ENCODE data around the gene SH3BGRL3.
"Not testable (repeated sequence)": the region's sequence is repeated elsewhere in the genome, so short reads cannot be mapped to it uniquely, and the experiment has no call there.

The SH3BGRL3 gene

DNA sequence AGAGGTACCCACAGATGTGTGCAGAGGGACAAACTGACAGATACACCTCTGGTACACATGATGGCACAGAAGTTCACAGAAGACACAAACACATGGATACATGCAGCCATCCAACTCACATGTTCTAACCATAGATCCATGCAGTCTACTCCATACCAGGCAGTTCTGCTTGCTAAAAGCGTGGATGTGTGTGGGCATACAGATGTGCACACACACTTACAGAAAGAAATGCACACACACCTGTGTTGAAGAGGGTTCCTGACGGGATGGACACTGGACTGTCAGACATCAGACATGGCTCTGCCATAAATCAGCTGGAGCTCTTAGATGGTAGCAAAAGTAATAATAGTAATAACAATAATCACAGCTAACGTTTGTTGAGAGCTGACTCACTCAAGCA, 44.7 kb downstream of the SH3BGRL3 start:
- TF ChIP-seq ISL1 (CRISPR knock-in tag; IDR thresholded peaks at IDR 0.05): no peak
- no peak for TF ChIP-seq ESRRG (CRISPR knock-in tag; IDR thresholded peaks at IDR 0.05)
- TF ChIP-seq ZNF565 (CRISPR knock-in tag; conservative IDR thresholded peaks at IDR 0.05; ENCODE audit: low read depth): no peak
- no peak for TF ChIP-seq CSDC2 (CRISPR knock-in tag; IDR thresholded peaks at IDR 0.05)
- no peak for TF ChIP-seq ZFP3 (CRISPR knock-in tag; IDR thresholded peaks at IDR 0.05)
- ATAC-seq: no peak

- TF ChIP-seq, protein P1, sequence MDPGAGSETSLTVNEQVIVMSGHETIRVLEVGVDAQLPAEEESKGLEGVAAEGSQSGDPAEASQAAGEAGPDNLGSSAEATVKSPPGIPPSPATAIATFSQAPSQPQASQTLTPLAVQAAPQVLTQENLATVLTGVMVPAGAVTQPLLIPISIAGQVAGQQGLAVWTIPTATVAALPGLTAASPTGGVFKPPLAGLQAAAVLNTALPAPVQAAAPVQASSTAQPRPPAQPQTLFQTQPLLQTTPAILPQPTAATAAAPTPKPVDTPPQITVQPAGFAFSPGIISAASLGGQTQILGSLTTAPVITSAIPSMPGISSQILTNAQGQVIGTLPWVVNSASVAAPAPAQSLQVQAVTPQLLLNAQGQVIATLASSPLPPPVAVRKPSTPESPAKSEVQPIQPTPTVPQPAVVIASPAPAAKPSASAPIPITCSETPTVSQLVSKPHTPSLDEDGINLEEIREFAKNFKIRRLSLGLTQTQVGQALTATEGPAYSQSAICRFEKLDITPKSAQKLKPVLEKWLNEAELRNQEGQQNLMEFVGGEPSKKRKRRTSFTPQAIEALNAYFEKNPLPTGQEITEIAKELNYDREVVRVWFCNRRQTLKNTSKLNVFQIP (CRISPR knock-in tag; IDR thresholded peaks at IDR 0.05; ENCODE audit: borderline replicate concordance, low read depth): no peak
- TF ChIP-seq SNAI2 (CRISPR knock-in tag; IDR thresholded peaks at IDR 0.05): no peak
- no peak for TF ChIP-seq ZFP30 (CRISPR knock-in tag; IDR thresholded peaks at IDR 0.05)
- TF ChIP-seq PATZ1 (CRISPR knock-in tag; IDR thresholded peaks at IDR 0.05; ENCODE audit: borderline replicate concordance): no peak
- no peak for TF ChIP-seq ZNF70 (CRISPR knock-in tag; IDR thresholded peaks at IDR 0.05)
- no peak for TF ChIP-seq ZNF8 (CRISPR knock-in tag; IDR thresholded peaks at IDR 0.05)
- TF ChIP-seq GLIS3 (CRISPR knock-in tag; IDR thresholded peaks at IDR 0.05): no peak
- no peak for TF ChIP-seq BACH2 (CRISPR knock-in tag; IDR thresholded peaks at IDR 0.05; ENCODE audit: borderline replicate concordance)
- no peak for TF ChIP-seq ISL1 (CRISPR knock-in tag; IDR thresholded peaks at IDR 0.05)
- no peak for TF ChIP-seq OSR1 (CRISPR knock-in tag; IDR thresholded peaks at IDR 0.05)
- no peak for TF ChIP-seq CREB5 (CRISPR knock-in tag; IDR thresholded peaks at IDR 0.05; ENCODE audit: low read depth)
- no peak for TF ChIP-seq ARNTL (CRISPR knock-in tag; IDR thresholded peaks at IDR 0.05; ENCODE audit: borderline replicate concordance, low read depth)
- TF ChIP-seq CSRNP3 (CRISPR knock-in tag; IDR thresholded peaks at IDR 0.05): no peak
- TF ChIP-seq ZC3H10 (CRISPR knock-in tag; IDR thresholded peaks at IDR 0.05): no peak
- no peak for TF ChIP-seq ZNF565 (CRISPR knock-in tag; conservative IDR thresholded peaks at IDR 0.05; ENCODE audit: low read depth)
- no peak for TF ChIP-seq TOX (CRISPR knock-in tag; IDR thresholded peaks at IDR 0.05; ENCODE audit: borderline replicate concordance)
- no peak for TF ChIP-seq ZFP3 (CRISPR knock-in tag; IDR thresholded peaks at IDR 0.05)
- TF ChIP-seq CSDC2 (CRISPR knock-in tag; IDR thresholded peaks at IDR 0.05): no peak
- ATAC-seq: no peak
Measured at GRCh38 chr1:26327956-26328362, 48.1 kb downstream of the SH3BGRL3 start.

DNA sequence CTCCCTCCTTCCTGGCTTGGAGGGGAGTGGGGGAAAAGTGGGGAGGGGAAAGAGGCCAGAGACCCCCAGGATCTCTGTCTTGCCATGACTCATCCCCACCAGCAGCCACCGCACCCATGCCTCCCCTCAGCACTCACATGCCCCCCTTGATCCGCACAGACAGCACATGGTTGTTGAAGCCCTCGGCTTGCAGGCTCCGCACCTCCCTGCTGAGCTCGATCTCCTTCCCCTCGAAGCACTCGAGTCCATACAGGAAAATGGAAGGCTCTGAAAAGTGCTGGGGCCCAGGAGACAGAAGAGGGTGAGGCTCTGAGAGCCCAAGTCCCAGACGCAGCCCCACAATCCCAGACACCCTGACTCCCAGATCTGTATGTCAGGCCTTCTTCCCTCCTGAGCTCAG, 48.7 kb downstream of the SH3BGRL3 start:
- no peak for ATAC-seq
- TF ChIP-seq SNAI2 (CRISPR knock-in tag; IDR thresholded peaks at IDR 0.05) (no peak), ISL1 (CRISPR knock-in tag; IDR thresholded peaks at IDR 0.05) (no peak), RARB (CRISPR knock-in tag; IDR thresholded peaks at IDR 0.05) (no peak), ZNF8 (CRISPR knock-in tag; IDR thresholded peaks at IDR 0.05) (no peak), TOX (CRISPR knock-in tag; IDR thresholded peaks at IDR 0.05; ENCODE audit: borderline replicate concordance) (no peak), ZNF565 (CRISPR knock-in tag; conservative IDR thresholded peaks at IDR 0.05; ENCODE audit: low read depth) (no peak)

GRCh38 chr1:26329380-26329779, 49.5 kb downstream of the SH3BGRL3 start:
- ATAC-seq: not testable (repeated sequence)

DNA sequence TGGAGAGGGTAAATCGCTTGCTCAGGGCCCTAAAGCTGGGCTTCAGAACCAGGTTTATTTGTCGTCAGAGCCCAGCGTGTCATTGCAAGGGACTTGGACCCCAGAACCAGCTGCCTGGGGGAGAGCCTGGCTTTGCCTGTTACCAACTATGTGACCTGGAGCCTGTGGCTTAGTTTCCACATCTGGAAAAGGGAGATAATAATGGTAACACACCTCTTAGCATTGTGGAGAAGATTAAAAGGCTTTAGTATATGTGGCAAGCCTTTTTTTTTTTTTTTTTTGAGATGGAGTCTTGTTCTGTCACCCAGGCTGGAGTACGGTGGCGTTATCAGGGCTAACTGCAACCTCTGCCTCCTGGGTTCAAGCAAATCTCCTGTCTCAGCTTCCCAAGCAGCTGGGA, 50.4 kb downstream of the SH3BGRL3 start:
- TF ChIP-seq TSHZ2 (CRISPR knock-in tag; IDR thresholded peaks at IDR 0.05) (no peak), RARB (CRISPR knock-in tag; IDR thresholded peaks at IDR 0.05) (no peak), ISL1 (CRISPR knock-in tag; IDR thresholded peaks at IDR 0.05) (no peak), CREB5 (CRISPR knock-in tag; IDR thresholded peaks at IDR 0.05; ENCODE audit: low read depth) (no peak), ESRRG (CRISPR knock-in tag; IDR thresholded peaks at IDR 0.05) (no peak), TCF4 (CRISPR knock-in tag; IDR thresholded peaks at IDR 0.05; ENCODE audit: borderline replicate concordance) (no peak), ZFP3 (CRISPR knock-in tag; IDR thresholded peaks at IDR 0.05) (no peak), ZFP30 (CRISPR knock-in tag; IDR thresholded peaks at IDR 0.05) (no peak), PPARA (CRISPR knock-in tag; IDR thresholded peaks at IDR 0.05; ENCODE audit: borderline replicate concordance) (no peak), ZNF70 (CRISPR knock-in tag; IDR thresholded peaks at IDR 0.05) (no peak), GLIS3 (CRISPR knock-in tag; IDR thresholded peaks at IDR 0.05) (no peak), BACH2 (CRISPR knock-in tag; IDR thresholded peaks at IDR 0.05; ENCODE audit: borderline replicate concordance) (no peak), SNAI2 (CRISPR knock-in tag; IDR thresholded peaks at IDR 0.05) (no peak)
- no peak for ATAC-seq
